ENCODE data around the gene PAGE1. TPM values are rescaled to one million over a fixed set of nuclear protein-coding genes. Genes with fewer than 3 reads are reported as not detected.

The PAGE1 gene
- total RNA-seq, 1 experiment from 2014 or later, result not detected

DNA sequence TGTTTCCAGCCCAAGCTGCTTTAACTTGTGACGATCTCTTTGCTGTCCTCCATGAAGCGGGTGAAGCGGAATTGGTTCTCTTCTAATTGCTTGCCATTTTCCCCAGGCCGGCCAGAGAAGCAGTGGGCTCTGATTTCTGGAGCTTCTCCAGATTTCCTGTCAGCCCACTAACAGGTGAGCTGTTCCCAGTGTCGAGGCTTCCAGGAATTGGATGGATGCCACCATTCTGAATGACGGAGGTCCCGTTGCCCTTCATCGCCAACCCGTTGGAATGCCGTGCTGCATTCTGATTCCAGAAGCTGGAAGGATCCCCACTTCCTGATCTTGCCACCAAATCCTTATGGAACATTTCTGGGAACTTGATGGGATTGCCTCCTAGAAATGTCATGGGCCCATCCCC is 31.0 kb downstream of the PAGE1 start:
- H3K4me1 ChIP-seq (ENCODE audit: control insufficient read depth, insufficient read depth, low read length), result no peaks in the 10 kb centered on the region
- ATAC-seq (no peak), DNase-seq (ENCODE audit: low read depth, low spot score) (no peak)
- in situ Hi-C loops (cut with HindIII; ENCODE audit: low pct_unique_long_range_greater_than_20kb, low sequenced_read_pairs) (no loop called here), intact Hi-C loops (cut with micrococcal nuclease; ENCODE audit: unreplicated experiment) (no loop called here)
- TF ChIP-seq SIN3A (IDR thresholded peaks at IDR 0.05; ENCODE audit: borderline replicate concordance, insufficient read depth, low read depth, low read length) (no peak), POLR2AphosphoS5 (IDR thresholded peaks at IDR 0.05; ENCODE audit: low read depth, low read length) (no peak), TCF7L2 (IDR thresholded peaks at IDR 0.05; ENCODE audit: low read depth, low read length) (no peak)
- TF ChIP-seq, protein P1, sequence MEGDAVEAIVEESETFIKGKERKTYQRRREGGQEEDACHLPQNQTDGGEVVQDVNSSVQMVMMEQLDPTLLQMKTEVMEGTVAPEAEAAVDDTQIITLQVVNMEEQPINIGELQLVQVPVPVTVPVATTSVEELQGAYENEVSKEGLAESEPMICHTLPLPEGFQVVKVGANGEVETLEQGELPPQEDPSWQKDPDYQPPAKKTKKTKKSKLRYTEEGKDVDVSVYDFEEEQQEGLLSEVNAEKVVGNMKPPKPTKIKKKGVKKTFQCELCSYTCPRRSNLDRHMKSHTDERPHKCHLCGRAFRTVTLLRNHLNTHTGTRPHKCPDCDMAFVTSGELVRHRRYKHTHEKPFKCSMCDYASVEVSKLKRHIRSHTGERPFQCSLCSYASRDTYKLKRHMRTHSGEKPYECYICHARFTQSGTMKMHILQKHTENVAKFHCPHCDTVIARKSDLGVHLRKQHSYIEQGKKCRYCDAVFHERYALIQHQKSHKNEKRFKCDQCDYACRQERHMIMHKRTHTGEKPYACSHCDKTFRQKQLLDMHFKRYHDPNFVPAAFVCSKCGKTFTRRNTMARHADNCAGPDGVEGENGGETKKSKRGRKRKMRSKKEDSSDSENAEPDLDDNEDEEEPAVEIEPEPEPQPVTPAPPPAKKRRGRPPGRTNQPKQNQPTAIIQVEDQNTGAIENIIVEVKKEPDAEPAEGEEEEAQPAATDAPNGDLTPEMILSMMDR (IDR thresholded peaks at IDR 0.05), result no peak
- TF ChIP-seq, protein P2, sequence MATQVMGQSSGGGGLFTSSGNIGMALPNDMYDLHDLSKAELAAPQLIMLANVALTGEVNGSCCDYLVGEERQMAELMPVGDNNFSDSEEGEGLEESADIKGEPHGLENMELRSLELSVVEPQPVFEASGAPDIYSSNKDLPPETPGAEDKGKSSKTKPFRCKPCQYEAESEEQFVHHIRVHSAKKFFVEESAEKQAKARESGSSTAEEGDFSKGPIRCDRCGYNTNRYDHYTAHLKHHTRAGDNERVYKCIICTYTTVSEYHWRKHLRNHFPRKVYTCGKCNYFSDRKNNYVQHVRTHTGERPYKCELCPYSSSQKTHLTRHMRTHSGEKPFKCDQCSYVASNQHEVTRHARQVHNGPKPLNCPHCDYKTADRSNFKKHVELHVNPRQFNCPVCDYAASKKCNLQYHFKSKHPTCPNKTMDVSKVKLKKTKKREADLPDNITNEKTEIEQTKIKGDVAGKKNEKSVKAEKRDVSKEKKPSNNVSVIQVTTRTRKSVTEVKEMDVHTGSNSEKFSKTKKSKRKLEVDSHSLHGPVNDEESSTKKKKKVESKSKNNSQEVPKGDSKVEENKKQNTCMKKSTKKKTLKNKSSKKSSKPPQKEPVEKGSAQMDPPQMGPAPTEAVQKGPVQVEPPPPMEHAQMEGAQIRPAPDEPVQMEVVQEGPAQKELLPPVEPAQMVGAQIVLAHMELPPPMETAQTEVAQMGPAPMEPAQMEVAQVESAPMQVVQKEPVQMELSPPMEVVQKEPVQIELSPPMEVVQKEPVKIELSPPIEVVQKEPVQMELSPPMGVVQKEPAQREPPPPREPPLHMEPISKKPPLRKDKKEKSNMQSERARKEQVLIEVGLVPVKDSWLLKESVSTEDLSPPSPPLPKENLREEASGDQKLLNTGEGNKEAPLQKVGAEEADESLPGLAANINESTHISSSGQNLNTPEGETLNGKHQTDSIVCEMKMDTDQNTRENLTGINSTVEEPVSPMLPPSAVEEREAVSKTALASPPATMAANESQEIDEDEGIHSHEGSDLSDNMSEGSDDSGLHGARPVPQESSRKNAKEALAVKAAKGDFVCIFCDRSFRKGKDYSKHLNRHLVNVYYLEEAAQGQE (IDR thresholded peaks at IDR 0.05; ENCODE audit: insufficient read depth in 1 of 2, low read depth in 2 of 2, low read length in 1 of 2), result no peak
- no peak overlapping the region for H3K27ac ChIP-seq (ENCODE audit: low read length)
- H3K36me3 ChIP-seq (ENCODE audit: control insufficient read depth, insufficient read depth, low read length), result no peaks in the 10 kb centered on the region
- no peaks in the 10 kb centered on the region for H3K9me3 ChIP-seq (ENCODE audit: control insufficient read depth, insufficient read depth, low read depth, low read length)
- ChIA-PET POLR2A (no interaction called here), CTCF (no interaction called here)
- no TSS peak for BruUV-seq (replicated peaks)
- no peak overlapping the region for H3K4me3 ChIP-seq (ENCODE audit: low read depth in 2 of 2, low read length in 2 of 2)
- H3K27me3 ChIP-seq (ENCODE audit: control insufficient read depth, insufficient read depth, low read length), result no peaks in the 10 kb centered on the region

DNA sequence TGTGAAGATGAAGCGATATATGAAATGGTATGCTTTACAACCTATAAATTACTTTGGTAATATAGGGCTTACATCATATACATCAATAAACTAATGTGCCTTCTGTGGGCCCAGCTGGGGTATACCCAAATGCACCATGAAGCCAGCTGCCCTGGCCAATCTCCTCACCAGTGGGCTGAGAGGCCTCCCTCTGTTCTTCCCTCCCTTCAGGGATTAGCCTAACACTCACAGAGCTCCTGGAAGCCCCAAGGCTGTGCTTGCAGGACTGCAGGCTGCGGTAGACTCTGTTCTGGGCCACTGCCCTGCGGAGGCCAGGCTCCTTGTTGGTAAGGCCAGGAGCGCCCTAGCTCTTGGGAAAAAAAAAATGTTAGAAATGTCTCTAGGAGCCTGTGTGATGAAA is 33.9 kb downstream of the PAGE1 start:
- DNase-seq (ENCODE audit: low read depth, low spot score) (no peak), ATAC-seq (no peak)
- in situ Hi-C loops (cut with HindIII; ENCODE audit: low pct_unique_long_range_greater_than_20kb, low sequenced_read_pairs), result no loop called here
- H3K36me3 ChIP-seq (ENCODE audit: control insufficient read depth, insufficient read depth, low read length), result no peaks in the 10 kb centered on the region
- no peaks in the 10 kb centered on the region for H3K9me3 ChIP-seq (ENCODE audit: control insufficient read depth, insufficient read depth, low read depth, low read length)
- H3K4me1 ChIP-seq (ENCODE audit: control insufficient read depth, insufficient read depth, low read length), result no peaks in the 10 kb centered on the region
- H3K4me3 ChIP-seq (ENCODE audit: low read depth in 2 of 2, low read length in 2 of 2), result no peak overlapping the region
- BruUV-seq (replicated peaks), result no TSS peak
- intact Hi-C loops (cut with micrococcal nuclease; ENCODE audit: unreplicated experiment), result no loop called here
- ChIA-PET CTCF (no interaction called here), POLR2A (no interaction called here)
- H3K27ac ChIP-seq (ENCODE audit: low read length), result no peak overlapping the region
- no peaks in the 10 kb centered on the region for H3K27me3 ChIP-seq (ENCODE audit: control insufficient read depth, insufficient read depth, low read length)
- TF ChIP-seq, protein P2 (IDR thresholded peaks at IDR 0.05; ENCODE audit: insufficient read depth in 1 of 2, low read depth in 2 of 2, low read length in 1 of 2), result no peak
- TF ChIP-seq TCF7L2 (IDR thresholded peaks at IDR 0.05; ENCODE audit: low read depth, low read length), result no peak
